Psoas muscle (tissue), 8 donors: ENCODE measurements around the gene F5. TPM values are rescaled to one million over a fixed set of nuclear protein-coding genes. Genes with fewer than 3 reads are reported as not detected.
A peak's percentile ranks its signal among the peaks of the same experiment; 100 is the strongest.

Experiments
- ATAC-seq, 4 donors: fragments of 200-7000 bp; cut with Tn5 transposase; one replicate each; pipeline ENCODE4 v1.9.1; 2020; ENCODE audit warnings: moderate library complexity in 3 of 4, mild to moderate bottlenecking in 2 of 4
- DNase-seq, 2 donors: peaks; one replicate each; pipeline ENCODE4 v3.0.0-alpha.2; 2020
- H3K27ac ChIP-seq: fragments of 200-600 bp; one replicate; pipeline ENCODE4 v1.8.0; 2022
- H3K27me3 ChIP-seq, 3 donors: fragments of 200-600 bp in 1 of 3; one replicate each; pipeline versions ENCODE4 v1.6.1 to v1.8.0; 2013 to 2022; ENCODE audit warnings: low read length in 2 of 3, mild to moderate bottlenecking in 2 of 3, moderate library complexity in 1 of 3; ENCODE audit not compliant: insufficient read depth in 3 of 3
- H3K36me3 ChIP-seq, 2 donors: fragments of 200-600 bp in 1 of 2; one replicate each; pipeline versions ENCODE4 v1.6.1 to v1.8.0; 2013 to 2022; ENCODE audit warnings: low read depth in 1 of 2, mild to moderate bottlenecking in 1 of 2, moderate library complexity in 1 of 2; ENCODE audit not compliant: insufficient read depth in 1 of 2
- H3K4me1 ChIP-seq: fragments of 200-600 bp; one replicate; pipeline ENCODE4 v1.8.0; 2022
- H3K4me3 ChIP-seq: fragments of 200-600 bp; one replicate; pipeline ENCODE4 v1.8.0; 2022; ENCODE audit warnings: mild to moderate bottlenecking
- H3K9me3 ChIP-seq: fragments of 200-600 bp; one replicate; pipeline ENCODE4 v1.8.0; 2022
- WGBS, 3 donors: extraction: QIAGEN DNeasy Blood & Tissue Kit; methylation state at CpG; one replicate each; pipeline versions ENCODE4 v1.1.6 to v1.1.7; 2013; 5-methylcytosine and 5-hydroxymethylcytosine counted together
- intact Hi-C, 2 donors: fragments of 100-400 bp; cut with DNase I; formaldehyde crosslinking; loops; one replicate each; pipeline versions ENCODE4 v1.11.0 to v1.14.2; 2022
- polyA plus RNA-seq, 3 donors: library from polyadenylated mRNA; stranded (reverse); fragments of 200-250 nt; gene quantifications; one replicate each; pipeline ENCODE4 v1.2.3, GENCODE V29; 2013
- total RNA-seq, 4 donors: library from RNA; stranded (reverse); fragmentation: NEBNext Ultra II Directional in 2 of 4; extraction: Animal tissue kit (Norgen Biotek cat#: 25700) in 2 of 4; gene quantifications; one replicate each; pipeline versions ENCODE4 v1.2.1 to v1.2.4, GENCODE V29; 2021 to 2023
- TF ChIP-seq, protein P1 (sequence below): fragments of 200-600 bp; IDR thresholded peaks from one replicate; pipeline ENCODE4 v1.8.0; 2022; ENCODE audit warnings: antibody characterized with exemption
- donor health status: healthy with polysubstance abuse.
- donor health status: DM: no; HTN: no; CAD: no; lungs with moderate emphysema.
- donor health status: Bipolar disorder and iron deficiency.
- donor health status: healthy.
- donor health status: DM: yes; HTN: yes; CAD: no.
- donor health status: DM: no; HTN: no; CAD: no.
- donor health status: DM: no; HTN: no; CAD: no.
- donor health status: DM: yes; HTN: yes; CAD: no.

The F5 gene
- total and polyA plus RNA-seq, 7 donors = 0.01 to 0.22 (median 0.08) TPM; not detected in 2

DNA sequence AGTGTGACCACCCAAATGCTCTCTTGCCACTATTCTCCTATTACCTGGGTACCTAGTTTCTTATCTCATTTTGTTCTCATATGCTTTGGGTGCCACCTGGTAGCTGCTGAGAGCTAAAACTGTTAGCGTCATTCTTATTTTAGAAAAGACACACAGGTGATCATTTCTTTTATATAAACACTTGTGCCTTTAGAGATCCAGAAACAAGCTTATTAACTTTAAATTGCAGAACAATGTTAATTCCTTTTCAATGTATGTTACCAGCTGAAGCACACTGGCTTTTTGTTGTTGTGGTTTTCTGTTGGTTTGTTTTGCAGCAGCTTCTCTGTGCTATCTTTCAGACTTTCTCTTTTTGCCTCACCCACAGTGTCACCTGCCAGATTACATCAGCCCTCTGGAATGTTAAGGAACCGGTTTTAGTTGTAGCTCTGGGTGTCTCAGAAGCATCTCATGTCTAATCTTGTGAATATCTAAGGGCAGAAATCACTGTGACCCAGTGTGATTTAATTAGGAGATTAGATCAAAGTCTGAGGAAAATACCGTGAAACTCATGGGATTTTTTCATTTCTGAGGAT, 57.1 kb downstream of the F5 start:
- DNase-seq (no peak), ATAC-seq (no peak)
- no peaks in the 10 kb centered on the region for H3K36me3 ChIP-seq
- H3K9me3 ChIP-seq = no peaks in the 10 kb centered on the region
- no peak overlapping the region for H3K27ac ChIP-seq
- no peaks in the 10 kb centered on the region for H3K4me1 ChIP-seq
- intact Hi-C loops = no loop called here
- H3K4me3 ChIP-seq = no peak overlapping the region
- H3K27me3 ChIP-seq = no peaks in the 10 kb centered on the region
- 30 to 39% (median 39%) methylated on average over 3 of the region's 3 CpGs for WGBS, 3 donors
- TF ChIP-seq, protein P1, sequence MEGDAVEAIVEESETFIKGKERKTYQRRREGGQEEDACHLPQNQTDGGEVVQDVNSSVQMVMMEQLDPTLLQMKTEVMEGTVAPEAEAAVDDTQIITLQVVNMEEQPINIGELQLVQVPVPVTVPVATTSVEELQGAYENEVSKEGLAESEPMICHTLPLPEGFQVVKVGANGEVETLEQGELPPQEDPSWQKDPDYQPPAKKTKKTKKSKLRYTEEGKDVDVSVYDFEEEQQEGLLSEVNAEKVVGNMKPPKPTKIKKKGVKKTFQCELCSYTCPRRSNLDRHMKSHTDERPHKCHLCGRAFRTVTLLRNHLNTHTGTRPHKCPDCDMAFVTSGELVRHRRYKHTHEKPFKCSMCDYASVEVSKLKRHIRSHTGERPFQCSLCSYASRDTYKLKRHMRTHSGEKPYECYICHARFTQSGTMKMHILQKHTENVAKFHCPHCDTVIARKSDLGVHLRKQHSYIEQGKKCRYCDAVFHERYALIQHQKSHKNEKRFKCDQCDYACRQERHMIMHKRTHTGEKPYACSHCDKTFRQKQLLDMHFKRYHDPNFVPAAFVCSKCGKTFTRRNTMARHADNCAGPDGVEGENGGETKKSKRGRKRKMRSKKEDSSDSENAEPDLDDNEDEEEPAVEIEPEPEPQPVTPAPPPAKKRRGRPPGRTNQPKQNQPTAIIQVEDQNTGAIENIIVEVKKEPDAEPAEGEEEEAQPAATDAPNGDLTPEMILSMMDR = no peak

DNA sequence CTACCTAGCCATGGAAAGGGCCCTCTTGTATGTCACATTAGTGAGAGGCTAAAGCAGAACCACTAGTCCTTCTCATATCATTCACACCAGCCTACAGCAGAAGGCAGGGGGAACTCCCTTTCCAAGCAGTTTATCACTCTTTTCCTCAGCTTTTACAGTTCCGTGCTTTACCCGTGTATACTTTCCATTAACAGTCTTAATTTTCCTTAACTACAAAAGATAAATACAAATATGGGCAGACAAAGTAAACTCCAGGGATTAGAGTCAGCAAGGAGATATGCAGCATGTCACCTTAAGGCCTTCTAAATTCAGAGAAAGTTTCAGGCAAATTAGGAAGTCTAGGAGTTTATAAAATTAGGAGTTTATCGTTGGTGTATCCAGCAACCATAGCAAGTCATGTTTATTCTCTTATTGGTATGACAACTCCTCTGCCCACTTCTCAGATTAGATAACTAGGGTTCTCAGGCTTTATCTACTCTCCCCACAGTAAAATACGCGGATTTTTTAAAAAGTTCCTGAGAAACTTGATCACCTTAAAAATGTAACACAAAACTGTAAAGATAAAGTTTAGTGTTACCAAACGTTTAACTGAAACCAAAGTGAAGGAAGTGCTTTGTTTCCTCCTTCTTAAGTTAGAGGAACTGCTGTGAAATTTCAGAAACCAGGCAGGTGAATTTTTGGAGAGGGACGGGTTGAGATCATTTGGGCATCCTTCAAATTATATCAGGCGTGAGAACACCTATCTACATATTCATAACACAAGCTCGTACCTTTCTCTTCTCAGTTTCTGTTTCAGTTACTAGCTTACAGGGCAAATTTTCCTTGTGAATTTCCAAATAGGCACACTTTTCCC, 57.8 kb downstream of the F5 start:
- whole genome bisulfite sequencing, 3 donors = 62 to 78% (median 68%) methylated on average over 9 of the region's 9 CpGs
- intact Hi-C loops = no loop called here
- Histone ChIP-seq H3K9me3 (no peaks in the 10 kb centered on the region), H3K27me3 (no peaks in the 10 kb centered on the region), H3K27ac (no peak overlapping the region), H3K4me1 (no peaks in the 10 kb centered on the region), H3K36me3 (no peaks in the 10 kb centered on the region), H3K4me3 (no peak overlapping the region)
- ATAC-seq (no peak), DNase-seq (no peak)
- TF ChIP-seq, protein P1 = no peak

DNA sequence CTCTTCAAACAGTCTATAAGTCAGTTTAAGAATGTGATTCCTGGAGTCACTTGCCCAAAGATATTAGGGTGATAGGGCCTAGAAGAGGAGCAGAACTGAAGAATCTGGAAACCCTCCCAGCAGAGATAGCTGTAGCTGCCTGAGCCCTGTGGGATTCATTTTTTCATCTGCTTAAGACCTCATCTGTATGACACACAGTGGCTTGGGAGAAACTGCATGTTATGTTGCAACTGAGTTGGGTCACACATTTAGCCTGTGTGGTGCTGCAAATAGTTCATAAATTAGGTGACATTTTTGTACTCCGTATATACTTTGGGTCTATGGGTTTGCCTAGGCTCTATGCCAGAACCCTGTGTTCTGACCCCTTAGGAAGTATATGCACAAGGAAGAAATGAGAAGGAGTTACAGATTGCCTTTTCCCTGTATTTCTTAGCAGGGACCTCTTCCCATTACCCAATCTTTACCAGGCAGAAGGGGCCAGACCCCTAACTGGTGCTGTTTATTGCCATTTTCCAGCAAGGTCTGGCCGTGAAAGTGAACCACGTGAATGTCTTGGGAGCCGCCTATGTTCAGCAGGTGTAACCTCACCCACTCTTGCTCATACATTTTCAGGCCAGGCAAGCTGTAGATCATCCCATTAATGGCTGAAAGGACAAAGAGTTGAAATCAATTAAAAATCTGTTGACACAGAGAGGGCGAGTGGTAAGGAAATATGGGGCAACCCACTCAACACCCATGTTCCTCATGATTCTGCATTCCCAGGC, 58.6 kb downstream of the F5 start:
- 85 to 90% (median 88%) methylated on average over 5 of the region's 5 CpGs for WGBS, 3 donors
- no peaks in the 10 kb centered on the region for H3K27me3 ChIP-seq
- no peak overlapping the region for H3K27ac ChIP-seq
- DNase-seq (no peak), ATAC-seq (peak in 3 of 4 donors; percentile 53 to 68 (median 59))
- no peaks in the 10 kb centered on the region for H3K4me1 ChIP-seq
- TF ChIP-seq, protein P1 = no peak
- intact Hi-C loops = no loop called here
- no peaks in the 10 kb centered on the region for H3K36me3 ChIP-seq
- no peaks in the 10 kb centered on the region for H3K9me3 ChIP-seq
- H3K4me3 ChIP-seq = no peak overlapping the region

DNA sequence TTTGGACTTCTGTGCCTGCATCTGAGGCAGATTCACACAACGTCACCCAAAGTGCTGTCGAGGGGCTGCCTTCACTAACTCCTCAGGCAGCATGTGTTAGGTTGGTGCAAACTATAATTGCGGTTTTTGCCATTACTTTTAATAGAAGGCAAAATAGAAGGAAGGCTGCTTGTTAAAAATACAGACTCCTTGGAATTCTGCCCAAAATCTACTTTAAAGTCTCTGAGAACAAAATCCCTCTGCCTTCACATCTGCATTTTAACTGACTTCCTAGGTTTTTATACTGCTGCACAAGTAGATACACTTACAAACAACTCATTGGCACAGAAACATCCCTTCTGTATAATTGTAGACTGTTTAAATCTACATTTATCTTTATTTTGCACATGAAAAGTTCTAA, 59.3 kb downstream of the F5 start:
- H3K36me3 ChIP-seq = no peaks in the 10 kb centered on the region
- H3K27me3 ChIP-seq = no peaks in the 10 kb centered on the region
- ATAC-seq (no peak), DNase-seq (no peak)
- H3K27ac ChIP-seq = no peak overlapping the region
- H3K9me3 ChIP-seq = no peaks in the 10 kb centered on the region
- H3K4me3 ChIP-seq = no peak overlapping the region
- WGBS, 3 donors = 80 to 88% (median 83%) methylated on average over 3 of the region's 3 CpGs
- H3K4me1 ChIP-seq = no peaks in the 10 kb centered on the region
- TF ChIP-seq, protein P1 = no peak
- intact Hi-C loops = no loop called here
